Measurements from ENCODE around the gene IL17RA. TPM values are rescaled to one million over a fixed set of nuclear protein-coding genes. Genes with fewer than 3 reads are reported as not detected.

Gene IL17RA
- total RNA-seq, 1 donor from 2014 or later: 10.9 TPM

GRCh38 chr22:17161991-17162390 is 77.2 kb downstream of the IL17RA start:
- ATAC-seq: no peak
- intact Hi-C loops (cut with DNase I): no loop called here
- DNase-seq (ENCODE audit: missing footprints): no peak

- intact Hi-C loops (cut with DNase I): no loop called here
- no peak for DNase-seq (ENCODE audit: missing footprints)
- ATAC-seq: no peak
Observed at GRCh38 chr22:17162731-17163130, 77.9 kb downstream of the IL17RA start.

- intact Hi-C loops (cut with DNase I): loop anchor here (5.0 kb wide), 1 partner anchor 32 kb away; no protein-coding TSS in a partner anchor
- ATAC-seq: no peak
- DNase-seq (ENCODE audit: missing footprints): no peak
Observed at GRCh38 chr22:17164392-17165024, 79.7 kb downstream of the IL17RA start.

Other genes with a start within 250 kb of the IL17RA start
- gene GAB4, start 76.8 kb upstream of the IL17RA start, total RNA-seq: not detected
- gene TMEM121B, start 36.4 kb downstream of the IL17RA start, total RNA-seq: 2.2 TPM
- gene HDHD5, start 74.3 kb downstream of the IL17RA start, total RNA-seq: 58.9 TPM
- 39.6 TPM for gene ADA2, start 134.4 kb downstream of the IL17RA start, total RNA-seq

Measured in Right ventricle myocardium inferior (tissue), 1 donor.